ENCODE measurements around the gene TCTA.
"Not testable (repeated sequence)": the region's sequence is repeated elsewhere in the genome, so short reads cannot be mapped to it uniquely, and the experiment has no call there.

DNA sequence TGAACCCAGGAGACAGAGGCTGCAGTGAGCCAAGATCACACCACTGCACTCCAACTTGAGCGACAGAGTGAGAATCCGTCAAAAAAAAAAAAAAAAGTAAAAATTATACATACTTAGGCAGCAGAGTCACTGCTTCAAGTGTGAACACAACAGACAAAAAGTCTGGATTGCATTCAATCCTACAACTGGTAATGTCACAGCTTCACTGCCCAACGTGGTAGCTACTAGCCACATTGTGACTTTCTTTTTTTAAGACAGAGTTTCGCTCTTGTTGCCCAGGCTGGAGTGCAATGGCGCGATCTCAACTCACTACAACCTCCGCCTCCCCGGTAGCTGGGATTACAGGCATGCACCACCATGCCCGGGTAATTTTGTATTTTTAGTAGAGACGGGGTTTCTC, 20.9 kb upstream of the TCTA start:
- not testable (repeated sequence) for TF ChIP-seq CTCF (conservative IDR thresholded peaks at IDR 0.05; ENCODE audit: low read depth, low read length); EZH2 (IDR thresholded peaks at IDR 0.05; ENCODE audit: borderline replicate concordance, low read depth, low read length, poor library complexity, severe bottlenecking)
